ENCODE results near the gene MMP24.
"Not testable (repeated sequence)": the region's sequence is repeated elsewhere in the genome, so short reads cannot be mapped to it uniquely, and the experiment has no call there.

MMP24 gene

GRCh38 chr20:35226126-35226883 is at the start of gene MMP24:
Gene MMP24 (plus strand): TSS chr20:35226690. CDS start chr20:35226739, 49 bp downstream.
- DNase-seq (ENCODE audit: low spot score in 2 of 2) = no peak
- ATAC-seq (ENCODE audit: low read depth) = no peak

GRCh38 chr20:35179292-35180212 is 46.9 kb upstream of the MMP24 start:
- Mint-ChIP-seq H3K4me3 (no peak overlapping the region), H3K27ac (no peak overlapping the region), H3K36me3 (peaks cover 12% of the 10 kb centered on the region), H3K9me3 (no peaks in the 10 kb centered on the region), H3K4me1 (no peaks in the 10 kb centered on the region), H3K27me3 (no peaks in the 10 kb centered on the region)
- DNase-seq (ENCODE audit: low spot score in 2 of 2) (no peak), ATAC-seq (ENCODE audit: low read depth) (no peak)

More at GRCh38 chr20:35226126-35226883, at the start of gene MMP24:
- peaks cover 2% of the 10 kb centered on the region for H3K9me3 Mint-ChIP-seq
- H3K4me1 Mint-ChIP-seq = peaks cover 8% of the 10 kb centered on the region
- H3K4me3 Mint-ChIP-seq = peak within 1 kb of the TSS; percentile 63
- H3K27me3 Mint-ChIP-seq = peaks cover 22% of the 10 kb centered on the region
- no peak within 1 kb of the TSS for H3K27ac Mint-ChIP-seq
- H3K36me3 Mint-ChIP-seq = peaks cover 26% of the 10 kb centered on the region

- Mint-ChIP-seq H3K36me3 (peaks cover 13% of the 10 kb centered on the region), H3K4me3 (no peak overlapping the region), H3K27me3 (no peaks in the 10 kb centered on the region), H3K27ac (no peak overlapping the region), H3K9me3 (no peaks in the 10 kb centered on the region), H3K4me1 (no peaks in the 10 kb centered on the region)
- no peak for DNase-seq (ENCODE audit: low spot score in 2 of 2)
- no peak for ATAC-seq (ENCODE audit: low read depth)
These were observed 46.2 kb upstream of the MMP24 start for GRCh38 chr20:35180266-35180665.

GRCh38 chr20:35181731-35182130 is 44.8 kb upstream of the MMP24 start:
- H3K9me3 Mint-ChIP-seq = no peaks in the 10 kb centered on the region
- H3K27me3 Mint-ChIP-seq = no peaks in the 10 kb centered on the region
- peaks cover 10% of the 10 kb centered on the region for H3K36me3 Mint-ChIP-seq
- DNase-seq (ENCODE audit: low spot score in 2 of 2) (no peak), ATAC-seq (ENCODE audit: low read depth) (no peak)
- no peak overlapping the region for H3K4me3 Mint-ChIP-seq
- no peaks in the 10 kb centered on the region for H3K4me1 Mint-ChIP-seq
- no peak overlapping the region for H3K27ac Mint-ChIP-seq

GRCh38 chr20:35186691-35187289 is 39.7 kb upstream of the MMP24 start:
- H3K27me3 Mint-ChIP-seq, H3K27ac Mint-ChIP-seq: not testable (repeated sequence)

GRCh38 chr20:35187584-35188190 is 38.8 kb upstream of the MMP24 start:
- no peak for ATAC-seq (ENCODE audit: low read depth)
- Mint-ChIP-seq H3K4me3 (no peak overlapping the region), H3K27ac (no peak overlapping the region), H3K9me3 (peaks cover 5% of the 10 kb centered on the region), H3K27me3 (no peaks in the 10 kb centered on the region), H3K36me3 (peaks cover 22% of the 10 kb centered on the region), H3K4me1 (peaks cover 2% of the 10 kb centered on the region)
- DNase-seq (ENCODE audit: low spot score in 2 of 2) = no peak

More at GRCh38 chr20:35186691-35187289, 39.7 kb upstream of the MMP24 start:
- H3K36me3 Mint-ChIP-seq = peaks cover 23% of the 10 kb centered on the region
- ATAC-seq (ENCODE audit: low read depth); H3K9me3 Mint-ChIP-seq; H3K4me3 Mint-ChIP-seq; H3K4me1 Mint-ChIP-seq; DNase-seq (ENCODE audit: low spot score in 2 of 2): not testable (repeated sequence)

GRCh38 chr20:35189223-35189622 is 37.3 kb upstream of the MMP24 start:
- H3K4me1 Mint-ChIP-seq; ATAC-seq (ENCODE audit: low read depth); H3K9me3 Mint-ChIP-seq; H3K4me3 Mint-ChIP-seq; H3K27me3 Mint-ChIP-seq; H3K27ac Mint-ChIP-seq; DNase-seq (ENCODE audit: low spot score in 2 of 2): not testable (repeated sequence)
- peaks cover 28% of the 10 kb centered on the region for H3K36me3 Mint-ChIP-seq

GRCh38 chr20:35190556-35190955 is 35.9 kb upstream of the MMP24 start:
- Mint-ChIP-seq H3K4me3 (no peak overlapping the region), H3K27ac (no peak overlapping the region), H3K9me3 (peaks cover 6% of the 10 kb centered on the region), H3K36me3 (peaks cover 25% of the 10 kb centered on the region), H3K27me3 (no peaks in the 10 kb centered on the region), H3K4me1 (peaks cover 2% of the 10 kb centered on the region)
- DNase-seq (ENCODE audit: low spot score in 2 of 2) (no peak), ATAC-seq (ENCODE audit: low read depth) (no peak)

GRCh38 chr20:35191419-35192117 is 34.9 kb upstream of the MMP24 start:
- no peak for ATAC-seq (ENCODE audit: low read depth)
- H3K4me3 Mint-ChIP-seq = no peak overlapping the region
- H3K27ac Mint-ChIP-seq = no peak overlapping the region
- H3K4me1 Mint-ChIP-seq = peaks cover 2% of the 10 kb centered on the region
- H3K27me3 Mint-ChIP-seq = no peaks in the 10 kb centered on the region
- peaks cover 29% of the 10 kb centered on the region for H3K36me3 Mint-ChIP-seq
- peaks cover 8% of the 10 kb centered on the region for H3K9me3 Mint-ChIP-seq
- DNase-seq (ENCODE audit: low spot score in 2 of 2) = no peak

- H3K36me3 Mint-ChIP-seq = peaks cover 36% of the 10 kb centered on the region
- no peak for ATAC-seq (ENCODE audit: low read depth)
These were observed 34.2 kb upstream of the MMP24 start for GRCh38 chr20:35192118-35192872.

GRCh38 chr20:35193031-35193791 is 33.3 kb upstream of the MMP24 start:
- not testable (repeated sequence) for H3K27me3 Mint-ChIP-seq; H3K4me1 Mint-ChIP-seq; H3K27ac Mint-ChIP-seq; ATAC-seq (ENCODE audit: low read depth); DNase-seq (ENCODE audit: low spot score in 2 of 2); H3K4me3 Mint-ChIP-seq
- peaks cover 13% of the 10 kb centered on the region for H3K9me3 Mint-ChIP-seq
- H3K36me3 Mint-ChIP-seq = peaks cover 37% of the 10 kb centered on the region

More at GRCh38 chr20:35192118-35192872, 34.2 kb upstream of the MMP24 start:
- Mint-ChIP-seq H3K27ac (no peak overlapping the region), H3K4me1 (no peaks in the 10 kb centered on the region), H3K4me3 (no peak overlapping the region), H3K27me3 (no peaks in the 10 kb centered on the region), H3K9me3 (peaks cover 13% of the 10 kb centered on the region)
- no peak for DNase-seq (ENCODE audit: low spot score in 2 of 2)

GRCh38 chr20:35196313-35196712 is 30.2 kb upstream of the MMP24 start:
- H3K9me3 Mint-ChIP-seq = peaks cover 9% of the 10 kb centered on the region
- peaks cover 29% of the 10 kb centered on the region for H3K36me3 Mint-ChIP-seq
- H3K4me3 Mint-ChIP-seq = no peak overlapping the region
- DNase-seq (ENCODE audit: low spot score in 2 of 2) (no peak), ATAC-seq (ENCODE audit: low read depth) (no peak)
- no peaks in the 10 kb centered on the region for H3K27me3 Mint-ChIP-seq
- H3K4me1 Mint-ChIP-seq = no peaks in the 10 kb centered on the region
- H3K27ac Mint-ChIP-seq = no peak overlapping the region

Measured in memory B cell (primary cell).